ES-I3 (cell line): ENCODE data around the gene CARM1.

ENCODE experiments used
- H3K36me3 ChIP-seq: 2 replicates; pipeline ENCODE4 v1.6.1; 2013; ENCODE audit warnings: mild to moderate bottlenecking, low read length, control low read depth, moderate library complexity; ENCODE audit not compliant: insufficient read depth
- H3K4me1 ChIP-seq: 2 replicates; pipeline ENCODE4 v1.6.1; 2013; ENCODE audit warnings: mild to moderate bottlenecking, control low read depth, low read length; ENCODE audit not compliant: insufficient read depth
- H3K9ac ChIP-seq: 2 replicates; pipeline ENCODE4 v1.6.1; 2013; ENCODE audit warnings: low read depth, mild to moderate bottlenecking, low read length, moderate library complexity
- H3K9me3 ChIP-seq: 2 replicates; pipeline ENCODE4 v1.6.1; 2013; ENCODE audit warnings: mild to moderate bottlenecking, low read length, moderate library complexity; ENCODE audit not compliant: control insufficient read depth, insufficient read depth

CARM1 gene

DNA sequence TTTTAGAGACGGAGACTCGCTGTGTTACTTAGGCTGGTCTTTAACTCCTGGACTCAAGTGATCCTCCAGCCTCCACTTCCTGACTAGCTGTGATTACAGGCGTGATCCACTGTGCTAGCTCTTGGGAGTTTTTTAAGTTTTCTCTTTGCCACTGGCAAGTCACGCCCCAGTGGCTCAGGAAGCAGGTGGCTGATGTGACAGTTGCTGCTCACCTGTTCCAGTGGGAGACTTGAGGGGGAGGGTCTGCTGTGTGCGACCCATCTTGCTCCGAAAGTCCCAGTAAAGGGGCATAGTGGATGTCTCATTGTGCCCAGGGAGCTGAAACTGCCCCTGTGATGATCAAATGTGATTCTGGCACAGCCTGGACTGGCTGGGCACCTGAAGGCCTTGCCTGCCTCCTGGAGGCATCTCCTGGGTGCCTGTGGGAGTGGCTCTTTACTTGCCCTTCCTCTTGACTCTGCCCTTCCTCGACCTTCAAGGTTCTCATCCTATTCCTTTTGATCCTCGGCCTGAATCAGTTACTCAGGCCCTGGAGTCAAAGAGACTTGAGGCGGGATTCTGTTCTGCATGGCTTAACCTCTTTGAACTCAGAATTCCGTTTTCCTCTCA lies 97.3 kb downstream of the CARM1 start:
- Histone ChIP-seq H3K36me3 (no peaks in the 10 kb centered on the region; the same call in 1 of the 2 replicates), H3K9ac (no peak overlapping the region), H3K9me3 (no peaks in the 10 kb centered on the region; the same call in 1 of the 2 replicates), H3K4me1 (peaks cover 8% of the 10 kb centered on the region; the same call in 1 of the 2 replicates)

DNA sequence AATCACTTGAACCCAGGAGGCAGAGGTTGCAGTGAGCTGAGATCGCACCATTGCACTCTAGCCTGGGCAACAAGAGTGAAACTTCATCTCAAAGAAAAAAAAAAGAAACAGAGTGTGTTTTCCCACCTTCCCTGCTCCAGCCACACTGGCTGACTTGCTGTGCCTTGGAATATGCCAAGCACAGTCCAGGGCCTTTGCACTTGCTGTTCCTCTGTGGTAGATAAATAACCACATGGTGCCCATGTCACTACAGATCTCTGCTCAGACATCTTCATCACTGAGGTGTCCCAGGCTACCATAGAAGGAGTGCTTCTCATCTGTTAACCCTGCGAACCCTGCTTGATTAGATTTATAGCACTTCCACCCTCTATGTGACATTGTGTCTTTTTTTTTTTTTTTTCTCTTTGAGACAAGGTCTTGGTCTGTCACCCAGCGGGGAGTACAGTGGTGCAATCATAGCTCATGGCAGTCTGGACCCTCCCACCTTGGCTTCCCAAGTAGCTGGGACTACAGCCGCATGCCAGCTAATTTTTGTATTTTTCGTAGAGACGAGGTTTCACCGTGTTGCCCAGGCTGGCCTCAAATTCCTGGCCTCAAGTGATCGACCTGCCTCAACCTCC lies 99.9 kb downstream of the CARM1 start:
- no peaks in the 10 kb centered on the region; the same call in 1 of the 2 replicates for H3K36me3 ChIP-seq

More for the DNA sequence above, 99.9 kb downstream of the CARM1 start:
- no peaks in the 10 kb centered on the region for H3K4me1 ChIP-seq
- peaks cover 4% of the 10 kb centered on the region; the same call in 1 of the 2 replicates for H3K9me3 ChIP-seq
- no peak overlapping the region for H3K9ac ChIP-seq
